ENCODE measurements around the gene SPDEF.

- TF ChIP-seq CTCF (IDR thresholded peaks at IDR 0.05) (no peak), ZFX (IDR thresholded peaks at IDR 0.05; ENCODE audit: borderline replicate concordance) (no peak)
Observed at GRCh38 chr6:34553146-34553545, 3.0 kb downstream of the SPDEF start.

Measured in 22Rv1 (cell line).